HG03521 (cell line): ENCODE data around the gene SORBS1.

Experiments
- ATAC-seq: cut with Tn5 transposase; IDR thresholded peaks from one replicate; pipeline ENCODE4 v1.9.1; 2021; ENCODE audit warnings: mild to moderate bottlenecking, moderate library complexity; ENCODE audit not compliant: unreplicated experiment

The SORBS1 gene

GRCh38 chr10:95303950-95304349 lies 257.2 kb downstream of the SORBS1 start:
- ATAC-seq: no peak

DNA sequence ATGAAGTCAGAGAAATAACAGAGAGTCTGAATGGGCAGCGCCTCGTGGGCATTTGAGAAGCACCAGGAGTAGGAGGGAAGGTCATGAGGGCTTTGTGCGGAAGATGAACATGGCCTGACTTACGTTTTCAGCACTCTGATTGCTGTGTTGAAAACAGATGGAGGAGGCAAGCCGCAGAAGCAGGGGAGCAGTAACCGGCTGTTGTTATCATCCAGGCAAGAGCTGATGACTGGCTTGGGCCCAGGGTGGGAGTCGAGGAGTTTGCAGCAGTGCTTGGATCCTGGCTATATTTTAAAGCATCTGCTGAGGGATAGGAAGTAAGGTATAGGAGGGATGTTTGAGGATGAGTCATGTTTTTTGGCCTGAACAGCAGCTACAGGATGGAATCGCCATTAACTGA lies 257.6 kb downstream of the SORBS1 start:
- ATAC-seq: no peak

GRCh38 chr10:95300022-95300539 lies 261.1 kb downstream of the SORBS1 start:
- ATAC-seq: no peak

DNA sequence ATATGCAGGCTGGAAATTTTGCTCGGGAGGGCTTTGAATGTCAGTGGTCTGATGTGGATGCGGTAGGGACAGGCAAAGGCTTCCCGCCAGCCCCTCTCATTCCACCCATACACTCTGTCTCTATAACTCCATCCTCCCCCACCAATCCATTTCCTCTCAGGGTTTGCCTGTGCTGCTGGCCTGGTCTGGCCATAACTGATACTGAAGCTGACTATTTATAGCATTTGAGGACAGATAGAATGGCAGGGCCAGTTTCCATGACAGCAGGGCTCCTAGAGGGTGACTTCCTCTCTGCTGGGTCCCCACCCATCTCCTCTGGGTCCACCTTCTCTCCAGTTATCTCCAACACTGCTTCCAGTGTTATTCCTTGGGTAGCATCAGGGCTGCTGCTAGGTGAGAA lies 263.8 kb downstream of the SORBS1 start:
- ATAC-seq: peak; percentile 45

GRCh38 chr10:95296764-95297163 lies 264.4 kb downstream of the SORBS1 start:
- no peak for ATAC-seq

- ATAC-seq: peak; percentile 65
Measured at GRCh38 chr10:95295031-95295755, 266.0 kb downstream of the SORBS1 start.

GRCh38 chr10:95293631-95294030 lies 267.5 kb downstream of the SORBS1 start:
- ATAC-seq: no peak

DNA sequence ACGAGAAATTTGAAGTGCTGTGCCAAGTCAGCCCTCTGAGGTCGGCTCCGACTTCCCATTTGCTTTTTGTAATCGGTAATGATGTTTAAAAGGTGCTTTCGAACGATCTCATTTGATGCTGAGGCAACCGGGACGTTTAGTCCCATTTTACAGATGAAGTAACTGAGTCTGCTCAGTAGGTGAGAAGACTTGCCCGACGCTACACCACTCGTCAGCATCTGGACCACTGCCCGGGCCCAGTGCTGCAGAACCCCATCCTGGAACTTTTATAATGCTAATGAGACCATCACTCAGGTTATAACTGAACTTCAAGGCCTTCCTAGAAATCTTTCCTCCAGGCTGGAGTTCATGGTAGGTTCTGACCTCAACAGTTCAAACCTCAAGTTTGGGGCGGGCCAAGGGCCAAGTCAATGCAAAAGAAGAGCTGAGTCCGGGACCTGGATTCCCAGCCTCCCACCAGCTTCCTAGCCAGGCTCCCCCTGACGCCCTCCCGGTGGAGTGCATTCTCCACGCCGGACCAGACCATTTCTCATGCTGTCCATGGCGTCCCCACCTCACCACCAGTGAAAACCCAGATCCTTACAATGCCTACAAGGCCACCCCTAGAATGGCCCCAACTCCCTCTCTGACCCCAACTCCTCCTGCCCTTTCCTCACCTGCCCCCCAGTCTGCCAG lies 269.7 kb downstream of the SORBS1 start:
- no peak for ATAC-seq

GRCh38 chr10:95290461-95291364 lies 270.5 kb downstream of the SORBS1 start, which contains the start of gene PDLIM1:
TSS of gene PDLIM1 (minus strand) at chr10:95291003. CDS start at chr10:95290915, 88 bp downstream.
- ATAC-seq: peak; percentile 52

GRCh38 chr10:95289921-95290421 lies 271.2 kb downstream of the SORBS1 start:
- no peak for ATAC-seq

- no peak for ATAC-seq
Measured at GRCh38 chr10:95289003-95289920, 271.9 kb downstream of the SORBS1 start.

GRCh38 chr10:95288303-95288702 lies 272.9 kb downstream of the SORBS1 start:
- no peak for ATAC-seq

GRCh38 chr10:95287281-95287680 lies 273.9 kb downstream of the SORBS1 start:
- no peak for ATAC-seq

- no peak for ATAC-seq
Measured at GRCh38 chr10:95286707-95287106, 274.5 kb downstream of the SORBS1 start.

- no peak for ATAC-seq
Measured at GRCh38 chr10:95285556-95285955, 275.6 kb downstream of the SORBS1 start.

DNA sequence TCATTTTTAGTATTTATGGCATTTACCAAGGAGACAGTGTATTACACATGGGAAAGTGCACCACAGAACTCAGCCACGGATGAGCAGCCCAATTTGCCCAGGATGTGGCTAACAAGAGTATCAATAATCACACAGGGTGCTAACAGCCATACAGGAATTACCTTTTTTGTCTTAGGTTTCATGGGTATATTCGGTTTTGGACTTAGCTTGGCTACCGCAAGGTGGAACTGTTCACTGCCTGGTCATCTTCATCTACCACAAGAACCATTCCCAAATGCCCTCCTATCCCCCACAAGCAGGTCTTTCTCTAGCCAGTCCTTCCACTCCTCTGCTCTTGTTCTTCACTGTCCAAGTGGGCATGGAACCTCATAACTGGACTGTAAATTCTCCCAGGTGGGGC lies 276.4 kb downstream of the SORBS1 start:
- ATAC-seq: no peak

- ATAC-seq: no peak
Measured at GRCh38 chr10:95282107-95282506, 279.1 kb downstream of the SORBS1 start.

GRCh38 chr10:95281206-95281605 lies 280.0 kb downstream of the SORBS1 start:
- no peak for ATAC-seq

DNA sequence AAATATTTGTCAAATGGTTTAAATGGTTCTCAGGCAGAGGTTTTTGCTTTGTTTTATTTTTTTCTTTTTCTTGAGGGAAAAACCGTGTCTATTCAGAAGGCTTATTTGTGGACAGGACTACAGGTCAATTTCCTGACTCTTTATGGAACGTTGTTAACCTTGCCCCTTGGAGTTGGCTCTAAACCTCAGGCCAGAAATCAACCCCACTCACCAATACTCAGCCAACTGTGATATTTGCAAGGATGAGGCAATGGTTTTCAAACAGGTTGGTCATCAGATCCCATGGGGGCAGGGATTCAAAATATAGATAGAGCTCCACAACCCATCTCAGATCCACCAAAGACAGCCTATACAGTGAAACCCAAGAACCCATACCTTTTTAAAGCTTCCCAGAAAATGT lies 280.5 kb downstream of the SORBS1 start:
- no peak for ATAC-seq
